H1 (cell line): ENCODE data around the gene KIR2DL3.

Experiments
- CTCF ChIP-seq, 3 experiments: IDR thresholded peaks; 1 replicate in 2 of 3; 2 replicates in 1 of 3; pipeline versions ENCODE4 v1.5.1 to v1.6.1; 2011; ENCODE audit warnings: low read length in 3 of 3, mild to moderate bottlenecking in 3 of 3, inconsistent platforms in 2 of 3, low read depth in 1 of 3, moderate library complexity in 1 of 3; ENCODE audit not compliant: insufficient read depth in 1 of 3; ENCODE audit errors: control extremely low read depth in 1 of 3
- POLR2A ChIP-seq, 2 experiments: IDR thresholded peaks; 1 replicate in 1 of 2; 2 replicates in 1 of 2; pipeline ENCODE4 v1.6.1; 2011; ENCODE audit warnings: low read depth in 2 of 2, low read length in 2 of 2, mild to moderate bottlenecking in 2 of 2; ENCODE audit errors: control extremely low read depth in 1 of 2
- SIN3A ChIP-seq, 2 experiments: IDR thresholded peaks in 1 of 2; conservative IDR thresholded peaks in 1 of 2; 2 replicates each; pipeline ENCODE4 v1.6.1; 2011 to 2012; ENCODE audit warnings: low read length in 2 of 2, improper control_type of control experiment in 1 of 2, low read depth in 1 of 2, mild to moderate bottlenecking in 1 of 2

GRCh38 chr19:54691582-54692297, 46.6 kb upstream of the KIR2DL3 start:
- TF ChIP-seq CTCF (IDR thresholded peaks at IDR 0.05; ENCODE audit: control extremely low read depth in 1 of 3, insufficient read depth in 1 of 3, low read depth in 1 of 3, low read length in 3 of 3) = no peak
- no peak for TF ChIP-seq POLR2A (IDR thresholded peaks at IDR 0.05; ENCODE audit: control extremely low read depth in 1 of 2, low read depth in 2 of 2, low read length in 2 of 2)
- no peak for TF ChIP-seq SIN3A (conservative IDR thresholded peaks at IDR 0.05 in 1 of 2, IDR thresholded peaks at IDR 0.05 in 1 of 2; ENCODE audit: low read depth in 1 of 2, low read length in 2 of 2)
